Measurements from ENCODE around the gene SERPINA4.
"Not testable (repeated sequence)": the region's sequence is repeated elsewhere in the genome, so short reads cannot be mapped to it uniquely, and the experiment has no call there.

The SERPINA4 gene

DNA sequence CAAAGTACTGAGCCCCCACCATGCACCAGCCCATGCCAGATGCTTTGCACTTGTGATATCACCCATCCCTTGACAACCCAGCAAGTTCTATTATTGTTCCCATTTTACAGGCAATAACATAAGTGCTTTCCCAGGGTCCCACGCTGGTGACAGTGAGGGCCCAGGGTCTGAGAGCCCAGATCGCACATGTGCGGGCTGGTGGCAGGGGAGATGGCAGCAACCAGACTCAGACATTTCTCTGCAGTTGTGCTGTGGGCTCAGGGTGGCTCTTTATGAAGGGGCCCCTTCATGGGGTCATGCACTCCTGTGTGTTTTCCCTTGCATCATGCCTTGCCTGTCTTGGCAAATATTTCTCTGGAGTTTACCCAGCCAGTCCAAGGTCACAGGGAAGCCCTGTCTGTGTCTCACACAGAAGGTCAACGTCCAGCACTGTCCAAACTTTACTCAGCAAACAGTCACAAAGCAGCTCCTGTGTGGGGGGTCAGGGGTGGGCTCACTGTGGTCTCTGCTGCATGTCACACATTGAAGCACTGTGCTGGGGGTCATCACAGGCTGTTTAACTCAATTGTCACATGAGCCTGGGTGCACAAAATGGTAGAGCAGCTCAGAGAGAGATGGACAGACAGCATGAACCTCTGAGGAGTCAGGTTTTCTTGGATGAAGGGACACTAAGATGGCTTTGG is 32.6 kb downstream of the SERPINA4 start:
- DNase-seq: no peak

DNA sequence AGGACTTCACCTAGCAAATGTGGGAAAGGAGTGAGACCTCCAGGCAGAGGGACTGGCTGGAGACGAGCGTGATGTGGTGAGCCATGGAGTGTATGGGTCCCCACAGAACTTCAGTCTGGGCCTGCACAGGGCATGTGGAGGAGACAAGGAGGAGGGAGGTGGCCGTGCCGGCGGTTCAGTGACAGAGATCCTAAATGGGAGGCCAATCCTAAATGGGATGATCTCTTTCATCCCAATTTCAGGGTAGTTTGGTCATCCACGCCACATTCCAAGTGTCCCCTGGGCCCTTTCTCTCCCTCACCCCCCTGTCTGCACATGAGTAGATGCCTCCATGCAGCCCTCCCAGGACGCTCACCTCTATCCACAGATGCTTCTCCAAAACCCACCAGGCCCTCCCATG is 33.2 kb downstream of the SERPINA4 start:
- no peak for DNase-seq

DNA sequence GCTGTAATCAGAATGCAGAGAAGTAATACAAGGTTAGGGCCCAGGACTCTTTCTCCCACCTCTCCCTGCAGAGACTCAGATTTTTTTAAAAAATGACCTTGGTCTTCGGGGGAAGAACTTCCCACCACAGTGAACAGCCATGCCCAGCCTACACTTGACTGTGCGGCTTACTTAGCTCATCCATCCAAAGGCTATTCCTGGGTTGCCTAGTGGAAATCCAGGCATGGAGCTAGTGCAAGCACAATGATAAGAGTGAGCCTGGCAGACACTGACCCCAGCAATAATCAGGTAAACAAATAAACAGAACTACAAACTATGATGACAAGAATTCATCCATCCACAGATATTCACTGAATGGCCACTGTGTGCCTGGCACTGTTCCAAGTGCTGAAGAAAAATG is 34.7 kb downstream of the SERPINA4 start:
- DNase-seq: no peak

DNA sequence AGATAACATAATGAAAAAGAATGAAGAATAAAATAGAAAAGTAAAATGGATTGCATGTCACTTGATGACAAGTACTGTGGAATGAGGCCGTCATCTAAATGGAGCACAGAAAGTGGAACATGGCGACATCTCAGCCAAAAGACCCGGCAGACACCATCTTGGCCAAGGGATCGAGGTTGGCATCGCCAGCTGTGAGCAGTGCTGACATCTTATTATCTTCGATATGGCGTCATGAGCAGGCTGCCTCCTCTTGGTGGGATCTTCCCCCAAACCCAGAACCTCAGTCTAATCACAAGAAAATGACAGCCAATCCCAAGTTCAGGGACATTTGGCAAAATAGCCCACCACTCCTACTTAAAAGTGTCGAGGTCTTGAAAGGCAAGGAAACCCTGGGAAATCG is 35.1 kb downstream of the SERPINA4 start:
- DNase-seq: no peak

DNA sequence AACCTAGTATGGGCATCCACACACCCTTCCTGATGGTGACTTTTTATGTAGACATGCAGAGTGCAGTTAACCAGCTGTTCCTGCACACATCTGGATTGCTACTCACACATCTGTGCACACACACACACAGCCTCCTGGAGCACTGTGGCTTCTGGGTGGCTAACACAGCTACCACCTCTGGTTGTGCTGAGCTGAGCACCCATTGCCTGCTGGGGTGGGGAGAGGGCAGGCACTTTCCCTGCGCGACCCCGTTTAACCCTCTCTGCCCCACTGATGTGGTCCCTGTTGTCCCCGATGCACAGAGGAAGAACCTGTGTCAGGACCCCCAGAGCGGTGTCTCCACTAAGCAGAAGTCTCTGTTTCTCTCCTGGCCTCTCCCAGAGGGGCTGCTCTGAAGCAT is 36.5 kb downstream of the SERPINA4 start:
- DNase-seq: no peak

DNA sequence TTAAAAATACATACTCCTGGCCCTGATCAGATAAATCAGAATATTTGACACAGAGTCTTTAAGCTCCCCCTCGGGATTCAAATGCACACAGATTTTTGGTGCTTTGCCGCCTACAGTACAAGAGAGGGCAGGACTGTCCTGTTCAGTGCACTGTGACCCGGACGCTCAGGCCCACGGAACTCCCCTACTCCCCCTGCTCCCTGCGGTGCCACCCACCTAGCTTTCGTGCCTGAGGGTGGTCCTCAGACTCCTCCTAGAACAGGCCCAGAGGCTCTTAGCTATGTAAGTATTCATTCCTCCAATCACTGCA is 37.2 kb downstream of the SERPINA4 start:
- DNase-seq: no peak

DNA sequence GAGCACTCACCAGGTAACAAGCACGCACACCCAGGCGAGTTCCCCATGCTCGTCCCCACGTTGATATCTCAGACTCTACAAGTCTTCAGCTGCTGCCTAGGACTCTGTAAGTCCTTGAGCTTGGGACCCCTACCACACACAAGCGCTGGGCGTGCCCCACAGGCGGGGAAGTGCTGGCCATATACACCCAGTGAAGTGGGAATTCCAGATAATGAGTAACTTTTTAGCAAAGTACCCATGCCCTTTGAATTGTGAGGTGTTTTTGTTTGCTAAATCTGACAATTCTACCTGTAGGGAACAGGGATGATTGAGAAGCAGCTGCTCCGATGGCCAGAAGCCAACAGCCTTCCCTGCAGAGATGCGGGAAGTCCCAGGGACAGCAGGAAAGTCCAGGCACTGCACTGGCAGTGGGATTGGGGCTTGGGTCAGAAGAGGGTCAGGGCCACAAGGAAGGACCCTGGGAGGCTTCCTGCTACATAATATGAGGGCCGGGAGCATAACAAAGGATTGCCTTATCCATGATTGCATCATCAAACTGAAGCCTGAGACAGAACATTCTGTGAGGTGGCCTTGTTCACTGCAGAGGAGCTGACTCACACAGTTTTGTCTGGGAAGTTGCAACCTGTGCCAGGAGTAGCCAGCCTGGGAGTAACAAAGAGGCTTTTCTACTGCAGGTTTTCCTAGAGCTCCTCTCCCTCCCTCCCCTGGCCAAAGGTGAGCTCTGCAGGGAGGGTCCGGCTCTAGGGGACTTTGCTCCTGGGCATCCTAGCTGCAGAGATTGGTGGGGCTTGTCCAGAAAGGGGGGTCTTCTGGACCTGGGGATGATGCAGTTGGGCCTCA is 37.8 kb downstream of the SERPINA4 start:
- no peak for DNase-seq

DNA sequence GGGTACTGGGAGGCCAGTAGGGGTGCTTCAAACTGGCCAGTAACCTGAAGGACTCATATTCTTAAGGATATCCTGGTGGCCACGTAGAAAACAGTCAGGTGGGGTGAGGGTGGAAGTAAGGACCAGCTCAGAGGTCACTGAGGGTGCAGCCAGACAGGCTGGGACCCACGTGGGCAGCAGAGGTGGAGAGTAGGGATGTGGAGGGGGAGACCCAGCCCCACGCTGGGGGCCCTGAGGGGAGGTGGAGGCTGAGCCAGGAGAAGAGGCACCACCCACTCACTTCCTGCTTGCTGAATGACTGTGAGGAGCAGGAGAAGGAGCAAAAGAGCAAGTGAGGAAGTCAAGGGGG is 38.4 kb downstream of the SERPINA4 start:
- no peak for DNase-seq

DNA sequence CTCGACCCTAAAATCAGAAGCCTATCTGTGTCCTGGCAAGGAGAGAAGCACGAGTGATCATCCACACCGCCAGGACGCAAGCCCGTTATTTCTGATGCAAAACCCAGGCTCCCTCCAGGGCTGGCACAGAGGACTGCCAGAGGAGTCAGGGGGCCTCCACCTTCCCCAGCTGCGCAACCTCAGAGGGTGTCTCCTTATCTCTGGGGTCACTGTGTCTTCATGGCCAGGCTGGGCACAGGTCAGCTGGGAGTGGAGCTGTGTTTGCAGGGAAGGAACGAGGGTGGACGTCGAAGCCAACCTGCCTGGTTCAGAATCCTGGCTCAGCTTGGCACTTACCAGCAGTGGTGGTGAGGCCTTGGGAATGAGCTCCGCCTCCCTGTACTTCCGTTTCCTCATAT is 38.9 kb downstream of the SERPINA4 start:
- no peak for DNase-seq

DNA sequence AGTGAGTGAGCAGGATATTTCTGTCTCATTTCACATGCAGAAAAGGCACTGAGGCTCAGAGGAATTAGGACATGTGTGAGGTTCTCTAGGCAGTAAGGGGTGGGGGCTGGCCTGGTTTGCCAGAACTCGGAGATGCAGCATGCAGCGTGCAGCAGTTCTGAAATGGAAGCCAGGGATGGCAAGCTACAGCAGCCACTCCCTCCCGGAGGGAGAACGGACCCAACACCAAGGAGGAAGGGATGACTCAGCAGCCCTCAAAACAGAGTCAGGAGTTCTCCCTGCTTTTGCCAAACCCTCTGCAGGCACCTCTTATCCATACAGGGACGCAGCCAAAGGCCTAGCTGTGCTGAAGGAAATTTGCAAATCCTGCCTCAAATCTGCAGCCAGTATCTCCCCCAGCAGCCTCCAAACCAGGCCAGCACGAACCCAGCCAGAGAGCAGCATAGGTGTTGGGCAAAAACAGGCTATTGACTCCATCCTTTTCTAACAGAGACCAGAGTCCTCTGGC is 40.7 kb downstream of the SERPINA4 start:
- no peak for DNase-seq

DNA sequence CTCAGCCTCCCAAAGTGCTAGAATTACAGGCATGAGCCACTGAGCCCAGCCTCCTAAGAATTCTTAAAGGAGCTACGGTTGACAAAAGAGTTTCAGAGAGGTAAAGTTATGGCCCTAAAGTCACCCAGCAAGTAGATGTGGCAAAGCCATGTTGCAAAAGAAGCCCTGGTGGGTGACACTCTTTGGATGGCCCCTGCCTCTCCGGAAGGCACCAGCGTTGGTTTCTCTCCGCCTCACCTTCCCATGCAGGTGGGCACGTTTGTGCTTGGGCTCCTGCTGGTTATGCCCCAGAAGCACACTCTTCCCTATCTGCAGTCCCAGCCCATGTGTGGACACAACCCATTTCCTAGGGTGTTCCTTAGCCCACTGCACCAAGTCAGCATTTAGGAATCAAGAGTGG is 41.5 kb downstream of the SERPINA4 start:
- no peak for DNase-seq

DNA sequence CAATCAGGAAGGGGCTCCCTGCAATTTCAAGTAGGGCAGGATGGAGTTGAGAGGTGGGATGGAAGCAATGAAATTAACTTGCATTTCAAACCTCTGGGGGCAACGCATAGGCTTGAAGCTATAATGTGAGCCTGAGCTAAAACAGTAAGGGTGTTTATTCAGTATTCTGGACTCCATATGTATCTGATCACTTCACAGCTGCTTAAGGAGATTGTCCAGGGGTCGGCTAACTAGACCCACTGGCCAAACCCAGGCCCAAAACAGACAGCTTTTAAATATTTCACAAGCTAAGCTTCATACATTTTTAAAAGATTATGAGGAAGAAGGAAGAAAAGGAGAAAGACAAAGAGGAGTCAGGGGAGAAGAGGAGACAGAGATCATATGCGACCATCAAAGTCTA is 44.1 kb downstream of the SERPINA4 start:
- DNase-seq: no peak

DNA sequence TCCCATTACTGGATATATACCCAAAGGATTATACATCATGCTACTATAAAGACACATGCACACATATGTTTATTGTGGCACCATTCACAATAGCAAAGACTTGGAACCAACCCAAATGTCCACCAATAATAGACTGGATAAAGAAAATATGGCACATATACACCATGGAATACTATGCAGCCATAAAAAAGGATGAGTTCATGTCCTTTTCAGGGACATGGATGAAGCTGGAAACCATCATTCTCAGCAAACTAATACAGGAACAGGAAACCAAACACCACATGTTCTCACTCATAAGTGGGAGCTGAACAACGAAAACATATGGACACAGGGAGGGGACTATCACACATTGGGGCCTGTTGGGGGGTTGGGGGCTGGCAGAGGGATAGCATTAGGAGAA is 47.7 kb downstream of the SERPINA4 start:
- not testable (repeated sequence) for DNase-seq

DNA sequence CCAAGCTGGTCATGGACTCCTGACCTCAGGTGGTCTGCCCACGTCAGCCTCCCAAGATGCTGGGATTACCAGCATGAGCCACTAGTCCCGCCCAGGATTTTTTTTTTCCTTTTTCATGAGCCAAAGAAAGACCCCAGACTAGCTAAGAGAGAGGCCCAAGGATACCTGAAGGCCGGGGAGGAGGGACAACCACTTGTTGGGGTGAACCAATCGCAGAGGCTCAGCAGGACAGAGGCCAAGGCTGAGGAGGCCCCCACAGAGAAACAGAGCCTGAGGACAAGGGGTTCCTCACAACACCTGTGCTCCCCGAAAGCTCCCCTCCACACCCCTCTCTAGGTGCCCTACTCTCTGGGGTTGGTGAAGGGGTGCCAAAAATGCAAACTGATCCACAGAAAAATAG is 49.9 kb downstream of the SERPINA4 start:
- no peak for DNase-seq

DNA sequence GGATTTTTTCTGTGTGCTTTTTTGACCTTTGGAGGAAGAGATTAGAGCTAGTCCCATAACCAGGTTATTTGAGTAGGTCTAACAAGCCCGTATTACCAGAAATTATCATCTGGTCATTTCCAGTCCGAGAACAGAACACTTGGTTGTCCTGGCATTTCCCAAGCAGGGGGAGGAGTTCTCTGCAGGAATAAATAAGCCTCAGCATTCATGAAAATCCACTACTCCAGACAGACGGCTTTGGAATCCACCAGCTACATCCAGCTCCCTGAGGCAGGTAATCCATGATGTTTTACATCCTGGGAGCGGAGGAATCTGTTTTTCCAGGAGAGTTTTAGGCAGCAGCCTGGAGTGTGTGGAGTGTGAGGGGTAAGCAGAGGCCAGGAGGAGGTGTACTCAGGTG is 50.9 kb downstream of the SERPINA4 start, which contains the start of gene SERPINA3:
Gene SERPINA3, plus strand, starts transcription at position 218 of the 400 bp plus-strand sequence. CDS start 2,051 bp downstream, outside the sequence.
- DNase-seq: no peak

DNA sequence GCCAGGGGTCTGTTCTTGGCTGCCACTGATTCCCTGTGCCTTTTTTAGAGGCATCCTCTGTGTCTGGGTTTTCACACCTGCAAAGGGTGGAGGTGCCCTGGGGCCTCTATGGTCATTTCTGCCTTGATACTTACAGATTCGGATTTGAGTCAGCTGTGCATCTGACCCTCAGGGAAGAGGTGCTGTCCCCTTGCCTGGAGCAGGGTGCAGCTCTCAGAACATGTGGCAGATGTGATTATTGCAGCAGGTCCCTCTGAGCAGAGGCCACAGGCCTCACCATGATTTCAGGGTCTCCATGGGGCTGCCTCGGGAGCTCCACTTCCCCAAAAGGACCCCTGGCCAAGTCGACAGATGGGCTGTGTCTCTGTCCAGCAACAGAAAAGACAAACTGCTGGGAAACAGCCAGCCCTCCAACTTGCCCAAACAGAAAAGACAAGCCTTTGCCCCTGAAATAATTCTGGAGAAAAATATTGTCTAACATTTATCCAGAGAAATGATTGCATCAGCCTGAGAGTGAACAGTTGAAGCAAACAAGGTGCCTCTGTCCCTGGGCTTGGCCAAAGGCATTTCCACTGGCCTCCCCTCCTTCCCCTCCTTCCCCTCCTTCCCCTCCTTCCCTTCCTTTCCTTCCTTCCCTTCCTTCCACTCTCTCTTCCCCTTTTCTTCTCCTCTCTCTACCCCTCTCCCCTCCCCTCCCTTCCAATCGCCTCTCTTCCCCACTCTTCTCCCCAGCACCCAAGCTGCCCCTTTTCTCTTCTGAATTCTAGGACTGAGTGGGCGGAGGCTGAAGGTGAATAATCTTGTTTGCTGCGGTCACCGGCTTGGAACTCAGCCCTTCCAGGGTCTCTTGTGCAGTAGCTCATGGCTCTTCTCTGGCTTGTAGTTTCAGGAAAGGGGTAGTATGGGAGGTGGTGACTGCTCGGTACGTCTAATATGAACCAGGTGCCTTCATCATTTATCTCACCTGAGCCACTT is 51.6 kb downstream of the SERPINA4 start:
- DNase-seq: no peak

DNA sequence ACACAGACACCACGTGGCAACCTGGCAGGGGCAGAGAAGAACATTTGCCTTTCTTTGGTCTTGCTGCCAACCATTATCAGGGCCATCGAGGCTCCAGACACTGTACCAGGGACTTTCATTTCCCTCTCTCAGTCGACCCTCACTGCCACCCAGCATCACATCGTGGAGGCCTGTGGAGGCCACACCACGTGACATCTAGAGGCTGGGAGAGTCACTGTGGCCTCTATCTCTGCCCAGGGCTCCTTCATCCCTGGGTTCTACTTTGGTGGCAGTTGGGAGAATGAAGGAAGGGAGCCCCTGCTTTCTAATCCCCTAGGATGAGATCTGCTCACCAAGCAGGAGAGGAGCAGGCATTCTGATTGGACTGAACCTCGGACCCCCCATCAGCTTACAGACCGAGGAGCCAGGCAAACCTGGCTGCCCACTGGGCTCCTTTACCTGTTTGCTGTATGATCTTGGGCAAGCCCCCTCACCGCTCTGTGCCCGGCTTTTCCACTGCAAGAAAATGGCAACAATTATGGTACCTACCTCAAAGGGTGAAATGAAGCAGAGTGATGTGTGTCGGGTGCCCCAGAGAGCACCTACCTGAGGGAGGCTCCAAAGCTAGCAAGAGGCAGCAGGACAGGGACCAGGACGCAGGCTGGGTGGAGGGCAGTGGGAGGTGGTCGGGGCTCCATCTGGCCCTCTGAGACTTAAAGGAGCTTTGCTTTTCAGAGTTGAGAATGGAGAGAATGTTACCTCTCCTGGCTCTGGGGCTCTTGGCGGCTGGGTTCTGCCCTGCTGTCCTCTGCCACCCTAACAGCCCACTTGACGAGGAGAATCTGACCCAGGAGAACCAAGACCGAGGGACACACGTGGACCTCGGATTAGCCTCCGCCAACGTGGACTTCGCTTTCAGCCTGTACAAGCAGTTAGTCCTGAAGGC is 52.7 kb downstream of the SERPINA4 start:
- DNase-seq: no peak

DNA sequence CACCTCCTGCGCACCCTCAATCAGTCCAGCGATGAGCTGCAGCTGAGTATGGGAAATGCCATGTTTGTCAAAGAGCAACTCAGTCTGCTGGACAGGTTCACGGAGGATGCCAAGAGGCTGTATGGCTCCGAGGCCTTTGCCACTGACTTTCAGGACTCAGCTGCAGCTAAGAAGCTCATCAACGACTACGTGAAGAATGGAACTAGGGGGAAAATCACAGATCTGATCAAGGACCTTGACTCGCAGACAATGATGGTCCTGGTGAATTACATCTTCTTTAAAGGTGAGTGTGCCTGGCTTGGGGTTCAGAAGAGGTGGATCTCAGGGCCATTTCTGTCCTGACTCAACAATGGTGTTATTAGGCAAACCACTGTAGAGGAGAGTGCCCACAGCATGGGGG is 53.6 kb downstream of the SERPINA4 start:
- DNase-seq: no peak

DNA sequence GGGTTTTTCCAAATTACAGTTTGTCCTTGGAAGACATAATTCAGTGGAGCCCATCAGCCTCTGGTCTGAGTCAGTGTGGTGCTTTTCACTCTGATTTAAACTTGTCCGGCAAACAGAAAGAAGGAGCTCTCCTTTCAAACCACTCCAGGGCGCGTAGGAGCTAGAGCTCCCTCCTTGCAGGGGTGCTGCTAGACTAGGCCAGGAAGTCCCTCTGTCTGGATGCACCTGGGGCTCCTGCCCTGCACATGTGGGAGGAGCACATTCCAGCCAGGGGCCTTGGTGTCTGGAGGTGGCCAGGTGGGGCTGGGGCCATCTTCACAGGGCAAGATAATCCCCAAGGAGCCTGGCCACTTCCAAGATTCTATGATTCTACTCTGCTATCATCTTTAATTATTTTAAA is 54.0 kb downstream of the SERPINA4 start:
- DNase-seq: no peak

DNA sequence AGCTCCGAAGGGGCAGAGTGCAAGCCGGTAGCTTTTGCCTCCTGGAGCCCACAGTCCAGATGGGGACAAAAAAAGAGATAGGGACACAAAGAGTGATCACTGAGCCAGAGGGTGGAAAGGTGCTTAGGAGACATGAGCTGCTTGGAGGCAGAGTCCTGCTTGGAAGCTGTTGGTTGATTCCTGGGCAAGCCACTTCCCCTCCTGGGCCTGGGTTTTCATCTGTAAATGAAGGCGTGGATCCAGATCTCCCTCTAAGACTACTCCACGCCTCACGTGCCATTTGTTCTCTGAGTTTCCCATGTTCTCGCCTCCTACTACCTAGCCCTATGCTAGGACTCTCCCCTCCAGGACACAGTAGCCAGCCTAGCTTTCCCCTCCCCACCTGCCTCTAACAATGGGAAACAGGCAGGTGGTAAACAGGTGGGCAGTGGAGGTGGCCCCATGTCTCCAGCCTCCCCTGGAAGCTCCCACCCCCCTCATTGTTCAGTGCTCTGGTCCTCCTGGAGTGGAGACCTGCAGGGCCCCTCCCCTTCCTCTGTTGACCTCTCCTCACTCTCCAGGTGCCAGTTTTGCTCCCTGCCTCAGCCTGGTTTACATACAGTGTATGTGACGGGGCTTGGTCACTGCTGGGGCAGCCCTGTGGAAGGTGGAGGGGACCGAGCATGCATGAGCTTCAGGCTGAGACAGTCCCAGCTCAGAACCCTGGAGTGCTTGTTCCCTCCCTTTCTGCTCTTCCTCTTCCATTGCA is 54.8 kb downstream of the SERPINA4 start:
- DNase-seq: no peak

DNA sequence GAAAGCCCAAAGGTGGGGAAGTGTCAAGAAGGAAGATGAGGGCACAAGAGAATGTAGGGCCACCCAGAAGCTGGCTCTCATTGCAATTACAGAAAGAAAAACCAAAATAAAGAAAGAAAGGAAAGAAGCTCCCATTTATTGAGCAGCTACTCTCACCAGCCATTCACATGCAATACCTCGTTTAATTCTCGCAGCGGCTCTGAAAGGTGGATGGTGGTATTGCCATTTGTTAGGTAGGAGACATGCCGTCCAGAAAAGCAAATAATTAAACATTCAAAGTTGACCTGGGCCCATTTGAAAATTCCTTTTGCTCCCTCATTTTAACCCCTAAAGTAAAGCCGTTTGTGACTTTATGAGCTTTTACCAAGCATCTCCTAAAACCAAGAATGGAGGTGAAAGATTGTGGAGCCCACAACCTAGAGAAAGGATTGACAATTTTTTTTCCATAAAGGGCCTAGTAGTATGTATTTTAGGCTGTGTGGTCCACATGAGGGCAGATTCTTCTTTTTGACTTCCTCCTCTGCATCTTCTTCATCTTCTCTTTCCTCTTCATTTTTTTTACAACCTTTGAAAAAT is 56.2 kb downstream of the SERPINA4 start:
- no peak for DNase-seq

Data from NCI-H1048 (cell line).